Measurements from ENCODE around the gene CLIC4. TPM values are rescaled to one million over a fixed set of nuclear protein-coding genes. Genes with fewer than 3 reads are reported as not detected.

CLIC4 gene
- total RNA-seq, 1 donor from 2014 or later, result 164 TPM

- Histone ChIP-seq H3K36me3 (no peaks in the 10 kb centered on the region), H3K4me3 (no peak overlapping the region), H3K27ac (peak overlapping the region; percentile 98), H3K9me3 (no peaks in the 10 kb centered on the region), H3K4me1 (peaks cover 29% of the 10 kb centered on the region), H3K27me3 (no peaks in the 10 kb centered on the region)
- DNase-seq (ENCODE audit: extremely low spot score in 2 of 2), result no peak
- TF ChIP-seq POLR2A (IDR thresholded peaks at IDR 0.05) (no peak), POLR2AphosphoS5 (IDR thresholded peaks at IDR 0.05; ENCODE audit: insufficient read depth in 1 of 2, low read depth in 1 of 2) (peak in 1 of 2 donors; percentile 16), CTCF (IDR thresholded peaks at IDR 0.05) (no peak)
- intact Hi-C loops (cut with DNase I), result loop anchor here (10.0 kb wide), 1 partner anchor 61 kb away; no protein-coding TSS in a partner anchor
Measured at GRCh38 chr1:24743404-24744211, 1.6 kb upstream of the CLIC4 start.

- TF ChIP-seq CTCF (IDR thresholded peaks at IDR 0.05) (no peak), POLR2A (IDR thresholded peaks at IDR 0.05) (no peak), POLR2AphosphoS5 (IDR thresholded peaks at IDR 0.05; ENCODE audit: insufficient read depth in 1 of 2, low read depth in 1 of 2) (peak in 1 of 2 donors; percentile 69)
- H3K27me3 ChIP-seq, result no peaks in the 10 kb centered on the region
- peaks cover 51% of the 10 kb centered on the region for H3K4me1 ChIP-seq
- no peak for DNase-seq (ENCODE audit: extremely low spot score in 2 of 2)
- no peaks in the 10 kb centered on the region for H3K36me3 ChIP-seq
- H3K27ac ChIP-seq, result peak overlapping the region; percentile 98
- H3K9me3 ChIP-seq, result no peaks in the 10 kb centered on the region
- peak overlapping the region; percentile 88 to 97 for H3K4me3 ChIP-seq
- intact Hi-C loops (cut with DNase I), result loop anchor here (10.0 kb wide), 1 partner anchor 59 kb away; no protein-coding TSS in a partner anchor
Measured at GRCh38 chr1:24745711-24746413, 615 bp downstream of the CLIC4 start.

- H3K4me3 ChIP-seq, result peak overlapping the region; percentile 88 to 97
- peak in 1 of 2 donors; percentile 64 for DNase-seq (ENCODE audit: extremely low spot score in 2 of 2)
- intact Hi-C loops (cut with DNase I), result loop anchor here (10.0 kb wide), 1 partner anchor 56 kb away; no protein-coding TSS in a partner anchor
- no peaks in the 10 kb centered on the region for H3K36me3 ChIP-seq
- H3K27me3 ChIP-seq, result no peaks in the 10 kb centered on the region
- peaks cover 72% of the 10 kb centered on the region for H3K4me1 ChIP-seq
- no peaks in the 10 kb centered on the region for H3K9me3 ChIP-seq
- TF ChIP-seq POLR2A (IDR thresholded peaks at IDR 0.05) (no peak), CTCF (IDR thresholded peaks at IDR 0.05) (no peak), POLR2AphosphoS5 (IDR thresholded peaks at IDR 0.05; ENCODE audit: insufficient read depth in 1 of 2, low read depth in 1 of 2) (no peak)
- peak overlapping the region; percentile 69 for H3K27ac ChIP-seq
Measured at GRCh38 chr1:24748191-24749121, 3.2 kb downstream of the CLIC4 start.

DNA sequence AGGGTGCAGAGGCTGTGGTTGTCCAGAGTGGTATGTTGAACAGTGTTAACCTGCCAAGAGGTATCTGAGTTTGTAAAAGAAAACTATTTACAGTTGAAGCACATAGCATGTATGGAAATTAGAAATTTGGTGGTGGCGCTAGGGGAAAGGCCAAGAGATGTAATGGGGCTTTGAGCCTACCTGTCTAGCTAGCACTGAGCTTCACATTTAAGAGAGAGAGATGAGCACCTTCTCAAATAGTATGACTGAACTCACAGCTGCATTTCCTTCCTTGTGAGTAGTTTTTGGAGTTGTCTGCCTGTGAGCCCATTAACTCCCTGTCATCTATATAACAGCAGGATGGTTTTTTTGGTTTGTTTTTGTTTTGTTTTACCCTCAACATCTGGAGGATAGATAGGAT, 4.0 kb downstream of the CLIC4 start:
- DNase-seq (ENCODE audit: extremely low spot score in 2 of 2), result peak in 1 of 2 donors; percentile 29
- intact Hi-C loops (cut with DNase I), result loop anchor here (10.0 kb wide), 1 partner anchor 56 kb away; no protein-coding TSS in a partner anchor
- peaks cover 68% of the 10 kb centered on the region for H3K4me1 ChIP-seq
- peak overlapping the region; percentile 69 for H3K27ac ChIP-seq
- H3K36me3 ChIP-seq, result no peaks in the 10 kb centered on the region
- H3K9me3 ChIP-seq, result no peaks in the 10 kb centered on the region
- peak overlapping the region; percentile 88 to 97 for H3K4me3 ChIP-seq
- no peak for TF ChIP-seq POLR2A (IDR thresholded peaks at IDR 0.05)
- no peak for TF ChIP-seq CTCF (IDR thresholded peaks at IDR 0.05)
- no peak for TF ChIP-seq POLR2AphosphoS5 (IDR thresholded peaks at IDR 0.05; ENCODE audit: insufficient read depth in 1 of 2, low read depth in 1 of 2)
- no peaks in the 10 kb centered on the region for H3K27me3 ChIP-seq
